Left lobe of liver (tissue), 2 donors: ENCODE data around the gene RNASE9. TPM values are rescaled to one million over a fixed set of nuclear protein-coding genes. Genes with fewer than 3 reads are reported as not detected.
A peak's percentile ranks its signal among the peaks of the same experiment; 100 is the strongest.
"Not testable (repeated sequence)": the region's sequence is repeated elsewhere in the genome, so short reads cannot be mapped to it uniquely, and the experiment has no call there.

Experiments used
- ATAC-seq: fragments of 200-7000 bp; cut with Tn5 transposase; one replicate; pipeline ENCODE4 v1.9.1; 2020; ENCODE audit warnings: mild to moderate bottlenecking, moderate library complexity
- DNase-seq: peaks from one replicate; pipeline ENCODE4 v3.0.0-alpha.2; 2020; ENCODE audit warnings: low spot score
- total RNA-seq: library from RNA; stranded (reverse); gene quantifications from one replicate; pipeline ENCODE4 v1.2.1, GENCODE V29; 2021
- donor health status: DM: no; HTN: no; CAD: no; lungs with moderate emphysema.
- donor health status: DM: no; HTN: yes; CAD: no.

RNASE9 gene
- total RNA-seq, 1 donor from 2014 or later, result not detected

DNA sequence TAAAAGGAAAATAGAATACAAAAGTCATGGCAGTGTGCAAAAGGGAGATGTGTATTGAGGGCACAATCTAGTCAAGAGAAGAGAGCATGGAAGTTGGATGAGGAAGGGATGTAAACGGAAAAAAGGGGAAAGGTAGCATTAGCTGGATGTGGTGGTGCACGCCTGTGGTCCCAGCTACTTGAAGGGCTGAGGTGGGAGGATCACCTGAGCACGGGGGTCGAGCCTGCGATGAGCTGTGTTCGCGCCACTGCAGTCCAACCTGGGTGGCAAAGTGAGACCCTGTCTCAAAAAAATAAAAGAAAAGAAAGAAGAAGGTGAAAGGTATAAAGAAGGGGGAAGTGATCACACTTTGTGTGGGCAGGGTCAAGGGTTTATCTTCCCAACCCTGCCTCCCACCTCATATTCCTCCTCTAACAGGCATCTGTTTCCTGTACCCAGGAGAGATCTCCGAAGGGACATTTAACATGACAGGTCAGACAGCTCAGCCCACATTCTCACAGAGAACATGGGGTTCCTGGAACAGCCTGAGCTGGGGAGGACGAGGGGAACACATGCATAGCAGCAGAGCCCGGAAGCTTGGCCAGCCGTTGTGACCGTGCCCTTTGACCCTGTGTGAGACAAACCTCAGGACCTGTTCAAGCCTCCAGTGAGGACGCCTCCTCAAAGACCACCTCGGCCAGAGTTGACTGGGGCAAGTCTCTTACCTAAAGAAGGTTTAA is 18.1 kb upstream of the RNASE9 start:
- DNase-seq, result no peak
- no peak for ATAC-seq

DNA sequence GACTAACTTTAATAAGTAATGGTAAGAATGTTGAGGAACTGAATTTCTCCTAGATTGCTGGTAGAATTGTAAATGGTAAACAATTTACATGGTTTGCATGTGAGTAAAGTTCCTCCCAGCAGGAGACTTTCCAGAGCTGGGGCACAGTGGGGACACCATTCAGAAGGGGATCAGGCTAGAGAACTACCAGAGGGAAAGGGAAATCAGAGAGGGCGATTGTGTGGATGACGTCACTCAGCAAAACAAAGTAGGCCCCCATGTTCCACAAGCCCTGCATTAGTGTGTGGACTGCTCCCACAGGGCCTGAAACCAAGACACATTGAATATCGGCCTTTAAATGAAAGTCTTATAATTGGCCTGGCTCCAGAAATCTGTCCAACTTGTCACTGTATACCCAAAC is 17.5 kb upstream of the RNASE9 start:
- ATAC-seq (no peak), DNase-seq (no peak)

DNA sequence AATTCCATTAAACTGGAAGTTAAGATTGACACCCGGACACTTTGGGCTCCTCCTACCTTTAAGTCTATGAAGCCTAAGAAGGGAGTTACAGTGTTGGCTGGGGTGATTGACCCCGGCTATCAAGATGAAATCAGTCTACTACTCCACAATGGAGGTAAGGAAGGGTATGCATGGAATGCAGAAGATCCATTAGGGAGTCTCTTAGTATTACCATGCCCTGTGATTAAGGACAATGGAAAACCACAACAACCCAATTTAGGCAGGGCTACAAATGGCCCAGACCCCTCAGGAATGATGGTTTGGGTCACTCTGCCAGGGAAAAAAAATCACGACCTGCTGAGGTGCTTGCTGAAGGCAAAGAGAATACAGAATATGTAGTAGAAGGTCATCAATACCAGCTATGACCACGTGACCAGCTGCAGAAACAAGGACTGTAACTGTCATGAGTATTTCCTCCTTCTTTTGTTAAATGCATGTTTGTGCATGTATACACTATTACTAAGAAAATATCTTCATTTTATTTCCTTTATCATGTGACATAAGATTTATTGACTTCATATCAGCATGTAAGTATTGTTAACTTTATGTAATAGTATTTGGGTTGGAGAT is 11.6 kb upstream of the RNASE9 start:
- DNase-seq, ATAC-seq: not testable (repeated sequence)

DNA sequence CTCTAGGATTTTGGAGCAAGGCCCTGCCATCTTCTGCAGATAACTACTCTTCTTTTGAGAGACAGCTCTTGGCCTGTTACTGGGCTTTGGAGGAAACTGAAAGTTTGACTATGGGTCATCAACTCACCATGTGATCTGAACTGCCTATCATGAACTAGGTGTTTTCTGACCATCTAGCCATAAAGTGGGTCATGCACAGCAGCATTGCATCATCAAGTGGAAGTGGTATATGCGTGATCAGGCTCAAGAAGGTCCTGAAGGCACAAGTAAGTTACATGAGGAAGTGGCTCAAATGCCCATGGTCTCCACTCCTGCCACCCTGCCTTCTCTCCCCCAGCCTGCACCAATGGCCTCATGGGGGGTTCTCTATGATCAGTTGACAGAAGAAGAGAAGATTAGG is 9.9 kb upstream of the RNASE9 start:
- DNase-seq, ATAC-seq: not testable (repeated sequence)

DNA sequence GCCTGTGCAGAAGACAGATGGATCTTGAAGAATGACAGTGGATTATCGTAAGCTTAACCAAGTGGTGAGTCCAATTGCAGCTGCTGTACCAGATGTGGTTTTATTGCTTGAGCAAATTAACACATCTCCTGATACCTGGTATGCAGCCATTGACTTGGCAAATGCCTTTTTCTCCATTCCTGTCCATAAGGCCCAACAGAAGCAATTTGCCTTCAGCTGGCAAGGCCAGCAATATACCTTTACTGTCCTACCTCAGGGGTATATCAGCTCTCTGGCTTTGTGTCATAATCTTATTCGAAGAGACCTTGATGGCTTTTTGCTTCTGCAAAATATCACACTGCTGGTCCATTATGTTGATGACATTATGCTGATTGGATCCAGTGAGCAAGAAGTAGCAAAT is 9.0 kb upstream of the RNASE9 start:
- ATAC-seq, DNase-seq: not testable (repeated sequence)

DNA sequence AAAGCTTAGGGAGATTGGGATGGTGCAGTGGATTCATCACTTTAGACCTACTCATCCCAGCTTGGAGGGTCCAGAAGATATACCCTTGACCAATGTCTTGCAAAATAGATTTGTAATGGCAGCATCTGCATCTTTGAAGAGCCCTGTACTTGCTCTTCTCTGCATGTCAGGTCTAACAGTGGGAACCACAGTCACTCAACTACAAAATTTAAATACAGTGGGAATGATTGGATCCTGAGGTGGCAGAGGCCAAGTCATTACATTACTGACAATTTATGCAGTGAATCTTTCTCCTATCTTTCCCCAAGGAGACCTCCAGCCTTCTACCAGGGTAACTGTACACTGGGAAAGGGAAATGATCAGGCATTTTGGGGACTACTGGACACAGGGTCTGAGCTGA is 8.2 kb upstream of the RNASE9 start:
- DNase-seq (no peak), ATAC-seq (no peak)

DNA sequence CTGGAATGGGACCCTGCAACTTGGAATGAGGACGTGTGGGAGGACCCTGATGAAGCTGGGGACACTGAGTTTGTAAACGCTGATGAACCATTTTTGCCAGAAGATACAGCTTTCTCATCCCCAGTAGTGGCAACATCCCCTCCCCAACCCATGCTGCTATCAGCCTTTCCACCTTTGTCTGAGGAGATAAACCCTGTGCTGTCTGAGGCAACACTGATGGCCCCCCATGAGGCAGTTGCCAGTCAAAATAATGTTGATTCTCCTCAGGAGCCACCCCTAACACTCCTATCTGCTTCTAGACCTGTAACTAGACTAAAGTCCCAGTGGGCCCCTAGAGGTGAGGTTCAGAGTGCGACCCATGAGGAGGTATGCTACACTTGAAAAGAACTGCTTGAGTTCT is 7.5 kb upstream of the RNASE9 start:
- DNase-seq, result no peak
- no peak for ATAC-seq

DNA sequence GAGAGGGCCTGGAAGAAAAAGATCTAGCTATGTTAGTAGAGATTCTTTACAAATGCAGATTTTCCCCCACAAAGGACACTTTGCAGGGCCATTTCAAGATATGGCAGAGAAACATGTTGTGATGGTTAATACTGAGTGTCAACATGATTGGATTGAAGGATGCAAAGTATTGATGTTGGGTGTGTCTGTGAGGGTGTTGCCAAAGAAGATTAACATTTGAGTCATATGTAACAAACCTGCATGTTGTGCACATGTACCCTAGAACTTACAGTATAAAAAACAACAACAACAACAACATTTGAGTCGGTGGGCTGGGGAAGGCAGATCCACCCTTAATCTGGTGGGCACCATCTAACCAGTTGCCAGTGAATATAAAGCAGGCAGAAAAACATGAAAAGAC is 6.4 kb upstream of the RNASE9 start:
- ATAC-seq, DNase-seq: not testable (repeated sequence)

DNA sequence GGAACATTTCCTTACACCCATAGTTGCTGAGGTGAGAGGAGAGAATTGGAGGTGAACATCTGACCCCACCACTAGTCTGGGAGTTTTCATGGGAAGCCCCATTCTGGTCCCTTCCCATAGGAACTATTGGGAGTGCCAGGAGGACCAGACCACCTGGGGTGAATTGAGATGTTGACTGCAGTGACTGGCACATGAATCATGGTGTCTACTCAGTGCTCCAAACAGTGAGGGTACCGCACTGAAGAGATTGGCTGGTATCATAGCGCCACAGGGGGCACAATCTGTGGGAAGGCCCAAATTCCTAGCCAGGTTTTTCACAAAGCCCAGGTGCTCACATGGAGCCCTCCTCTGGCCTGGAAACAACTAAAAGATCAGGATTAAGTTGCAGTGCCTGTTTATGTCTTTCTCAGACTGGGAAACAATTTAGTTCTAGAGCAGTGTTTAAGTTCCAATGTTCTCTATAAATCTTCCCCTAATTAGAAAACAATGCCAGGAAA is 3.7 kb upstream of the RNASE9 start:
- DNase-seq, result no peak
- no peak for ATAC-seq

DNA sequence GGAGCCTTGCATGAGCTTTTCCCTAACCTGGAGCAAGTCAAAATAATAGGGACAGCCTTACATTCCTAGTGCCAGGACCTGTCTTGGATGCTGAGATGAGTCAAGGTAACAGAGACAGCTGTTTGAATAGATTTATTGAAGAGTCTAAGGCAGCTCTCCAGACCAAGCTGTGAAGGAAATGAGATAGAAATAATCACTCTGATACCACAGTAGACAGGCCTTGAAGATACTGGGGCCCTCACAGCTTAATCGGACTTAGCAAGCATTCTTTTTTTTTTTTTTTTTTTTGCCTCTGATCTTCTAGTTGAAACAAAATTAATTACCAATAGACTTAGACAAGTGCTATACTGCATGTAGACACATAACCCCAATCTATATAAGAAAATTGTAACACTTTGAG is 3.1 kb upstream of the RNASE9 start:
- no peak for DNase-seq
- no peak for ATAC-seq

DNA sequence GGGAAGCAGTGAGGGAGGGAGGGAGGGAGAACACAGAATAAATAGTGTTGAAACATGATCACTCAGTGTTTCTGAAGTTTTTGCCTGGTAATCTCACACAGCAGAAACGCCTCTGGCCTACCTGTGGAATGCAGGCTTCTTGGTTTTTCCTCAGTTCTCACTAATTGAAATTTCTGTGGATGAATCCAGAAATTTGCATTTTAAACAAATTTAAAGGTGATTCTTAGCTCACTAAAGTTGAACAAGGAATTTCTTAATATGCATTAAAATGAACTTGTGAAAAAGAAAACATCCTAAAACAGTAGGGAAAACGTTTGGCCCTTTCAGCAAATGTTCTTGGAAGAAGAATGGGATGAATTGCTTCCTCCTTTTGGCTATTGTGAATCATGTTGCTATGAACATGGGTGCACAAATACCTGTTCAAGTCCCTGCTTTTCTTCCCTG is 1.4 kb downstream of the RNASE9 start:
- DNase-seq (no peak), ATAC-seq (peak; percentile 70)

DNA sequence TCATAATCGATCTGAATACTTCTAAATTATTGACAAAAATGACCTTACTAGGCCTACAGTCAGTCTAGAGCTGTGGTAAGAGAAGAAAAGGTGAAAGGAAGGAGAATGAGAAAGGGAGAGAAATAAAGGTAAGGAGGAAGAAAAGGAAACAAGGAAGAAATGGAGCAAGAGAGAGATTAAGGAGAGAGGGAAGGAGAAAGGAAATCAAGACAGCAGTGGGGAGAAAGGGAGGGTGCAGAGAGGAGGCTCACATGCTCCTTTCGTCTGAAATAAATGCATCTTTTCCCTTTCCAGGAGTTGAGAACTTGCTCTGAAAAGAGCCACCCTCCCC is 3.7 kb downstream of the RNASE9 start:
- DNase-seq (no peak), ATAC-seq (no peak)

DNA sequence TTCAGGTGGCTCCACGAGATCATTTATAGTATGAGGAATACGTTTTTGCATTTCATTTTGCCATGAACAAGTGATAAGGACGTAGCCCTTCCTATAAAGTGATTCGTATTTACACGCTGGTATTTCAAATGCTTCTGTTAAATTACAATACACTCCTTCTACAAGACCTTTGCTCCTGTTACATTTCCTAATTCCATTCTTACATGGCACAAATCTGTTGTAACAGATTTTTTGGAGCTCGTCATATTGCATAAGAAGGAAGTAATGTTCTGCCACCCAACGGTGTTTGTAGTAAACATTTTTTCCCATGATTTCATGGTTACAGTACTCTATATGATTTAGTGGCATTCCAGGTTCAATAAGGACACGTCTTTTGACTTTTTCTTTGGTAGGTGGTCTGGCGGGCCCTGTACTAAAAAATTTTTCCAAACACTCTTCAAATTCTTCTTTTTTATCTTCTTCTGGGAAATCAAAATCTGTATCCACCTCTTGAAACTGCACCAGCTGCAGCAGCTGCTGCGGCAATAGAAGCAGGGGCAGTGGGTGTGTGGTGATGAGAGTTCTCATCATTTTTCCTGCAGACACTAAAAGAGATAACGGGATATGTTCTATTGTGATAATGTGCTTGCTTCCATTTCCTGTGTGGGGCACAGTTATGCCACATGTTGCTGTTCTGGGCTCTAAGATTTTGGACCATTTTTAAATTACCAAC is 4.2 kb downstream of the RNASE9 start:
- ATAC-seq, result peak; percentile 61

DNA sequence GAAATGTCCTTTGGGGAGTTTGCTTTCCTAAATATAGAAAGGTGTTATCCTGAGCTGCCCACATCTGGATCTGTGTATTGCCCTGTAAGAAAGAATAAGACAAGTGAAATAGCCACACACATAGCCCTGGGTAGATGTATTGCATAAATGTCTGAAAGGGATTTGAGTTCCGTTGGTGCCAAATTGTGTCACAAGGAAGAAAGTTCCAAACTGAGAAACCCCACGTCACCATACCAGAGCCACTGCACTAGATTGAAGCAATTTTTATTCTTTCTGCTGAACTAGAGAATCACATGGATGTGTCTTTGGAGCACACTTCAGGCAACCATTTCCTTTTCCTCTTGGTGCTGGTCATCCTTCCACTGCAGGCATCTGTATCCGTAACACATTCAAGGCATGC is 5.0 kb downstream of the RNASE9 start:
- no peak for ATAC-seq

More for the DNA sequence above, 4.2 kb downstream of the RNASE9 start:
- no peak for DNase-seq

DNA sequence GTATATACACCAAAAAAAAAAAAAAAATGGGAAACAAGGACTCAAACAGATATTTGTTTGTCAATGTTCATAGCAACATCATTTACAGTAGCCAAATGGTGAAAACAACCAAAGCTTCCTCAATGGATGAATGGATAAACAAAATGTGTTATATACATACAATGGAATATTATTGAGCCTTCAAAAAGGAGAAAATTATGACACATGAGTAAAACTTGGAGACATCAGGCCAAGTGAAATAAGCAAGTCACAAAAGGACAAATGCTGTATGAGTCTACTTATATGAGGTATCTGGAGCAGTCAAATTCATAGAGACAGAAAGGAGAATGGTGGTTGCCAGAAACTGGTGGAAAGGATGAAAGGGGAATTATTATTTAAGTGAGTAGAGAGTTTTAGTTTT is 7.8 kb downstream of the RNASE9 start:
- ATAC-seq (no peak), DNase-seq (no peak)

More for the DNA sequence above, 5.0 kb downstream of the RNASE9 start:
- no peak for DNase-seq

DNA sequence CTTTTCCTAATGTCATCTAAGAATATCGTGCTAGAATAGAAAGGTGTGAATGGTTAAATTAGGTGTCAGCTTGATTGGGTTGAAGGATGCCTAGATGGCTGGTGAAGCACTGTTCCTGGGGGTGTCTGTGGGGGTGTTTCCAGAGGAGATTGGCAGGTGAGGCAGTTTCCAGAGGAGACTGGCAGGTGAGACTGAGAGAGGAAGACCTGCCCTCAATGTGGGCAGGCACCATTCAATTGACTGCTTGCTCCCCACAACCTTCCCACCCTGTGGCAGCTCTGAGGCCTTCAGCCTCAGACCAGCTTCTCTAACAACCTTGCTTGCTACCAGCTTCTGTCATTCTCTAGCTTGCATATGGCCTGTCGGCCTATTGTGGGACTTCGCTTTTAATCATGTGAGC is 9.2 kb downstream of the RNASE9 start:
- DNase-seq (no peak), ATAC-seq (no peak)

DNA sequence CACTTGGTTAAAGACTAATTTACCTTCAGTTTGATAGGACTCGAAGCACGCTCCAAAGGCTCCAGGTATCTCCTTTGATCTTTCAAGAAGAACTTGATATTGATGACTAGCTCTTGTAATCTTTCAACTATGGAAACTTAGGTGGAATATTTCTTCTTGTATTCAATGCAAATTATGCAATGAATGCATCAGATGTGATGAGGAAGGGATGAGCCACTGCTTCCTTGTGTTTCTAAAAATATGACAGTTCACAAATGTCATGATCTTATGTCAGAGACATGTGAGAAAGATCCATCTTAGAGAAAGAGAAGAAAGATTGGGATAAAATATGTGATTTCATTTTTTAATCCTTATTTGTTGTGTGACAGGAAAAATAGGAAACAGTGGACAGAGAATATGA is 9.9 kb downstream of the RNASE9 start:
- ATAC-seq, result no peak
- no peak for DNase-seq

DNA sequence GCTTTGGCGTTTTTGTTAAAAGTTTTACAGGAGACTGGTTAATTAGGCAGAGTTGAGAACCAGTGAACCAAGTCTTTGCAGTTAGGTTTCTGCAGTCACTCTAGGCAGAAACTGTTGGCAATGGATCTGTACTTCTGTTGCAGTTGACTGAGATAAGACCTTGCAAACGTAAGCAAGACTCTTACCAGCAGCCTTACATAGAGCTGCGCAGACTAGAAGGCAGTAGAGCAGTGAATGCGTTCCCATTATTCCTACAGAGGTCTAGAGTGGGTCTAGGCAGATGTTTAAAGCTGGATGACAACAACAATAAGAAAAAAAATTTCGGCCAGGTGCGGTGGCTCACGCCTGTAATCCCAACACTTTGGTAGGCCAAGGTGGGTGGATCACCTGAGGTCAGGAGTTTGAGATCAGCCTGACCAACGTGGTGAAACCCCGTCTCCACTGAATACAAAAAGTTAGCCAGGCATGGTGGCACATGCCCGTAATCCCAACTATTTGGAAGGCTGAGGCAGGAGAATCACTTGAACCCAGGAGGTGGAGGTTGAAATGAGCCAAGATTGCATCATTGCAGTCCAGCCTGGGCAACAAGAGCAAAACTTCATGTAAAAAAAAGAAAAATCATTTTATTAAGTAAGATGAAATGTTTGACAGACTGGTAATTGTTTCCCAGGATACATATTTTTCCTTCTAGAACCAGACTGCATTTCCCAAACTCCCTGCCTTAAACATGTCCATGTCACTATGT is 12.3 kb downstream of the RNASE9 start:
- no peak for DNase-seq
- ATAC-seq, result no peak

DNA sequence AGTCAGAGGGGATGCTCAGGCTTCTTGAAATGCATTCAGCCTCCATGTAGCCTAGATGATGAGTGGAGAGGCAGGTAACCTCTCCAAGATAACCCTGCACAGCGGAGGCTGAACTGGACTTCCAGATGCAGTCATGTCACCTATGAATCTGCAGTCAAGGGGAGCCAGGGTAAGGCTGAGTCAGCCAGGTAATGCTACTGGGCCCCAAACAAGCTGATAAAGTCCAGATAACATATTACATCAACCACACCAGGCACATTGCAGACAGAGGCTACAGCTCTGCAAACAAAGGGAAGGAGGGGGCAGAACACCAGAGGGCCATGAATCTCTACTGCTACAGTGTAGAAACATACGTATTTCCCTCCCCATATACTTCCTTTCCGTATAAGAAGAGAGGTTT is 14.0 kb downstream of the RNASE9 start:
- DNase-seq (no peak), ATAC-seq (peak; percentile 52)

DNA sequence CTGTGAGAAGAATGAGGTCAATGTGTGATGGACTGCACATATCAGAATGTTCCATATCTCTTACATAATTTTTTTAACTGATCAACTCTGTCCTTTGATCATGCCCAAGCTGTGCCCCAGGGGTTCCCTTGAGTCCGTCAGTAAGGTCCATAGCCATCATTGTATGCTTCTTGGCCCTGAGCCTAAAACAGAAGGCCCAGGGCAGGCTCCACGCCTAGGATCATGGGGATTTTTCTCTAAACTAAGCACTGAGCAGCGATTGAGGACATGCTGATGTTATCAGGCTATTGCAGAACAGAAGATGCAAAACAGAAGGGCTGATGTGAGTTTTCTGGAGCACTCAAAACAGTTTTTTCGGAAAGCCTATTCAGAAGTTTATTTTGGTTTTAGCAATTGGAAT is 20.9 kb downstream of the RNASE9 start:
- no peak for ATAC-seq
- DNase-seq, result no peak
